ENCODE results near the gene EBP.

GRCh38 chrX:48489892-48490291, 31.7 kb upstream of the EBP start:
- no peak for TF ChIP-seq CTCF (IDR thresholded peaks at IDR 0.05)
- TF ChIP-seq POLR2A (IDR thresholded peaks at IDR 0.05; ENCODE audit: low read depth), result no peak
- TF ChIP-seq POLR2AphosphoS5 (IDR thresholded peaks at IDR 0.05), result no peak
- TF ChIP-seq EP300 (IDR thresholded peaks at IDR 0.05), result no peak

All from esophagus muscularis mucosa (tissue), 4 donors.